ENCODE results near the gene R3HDM4.

Gene R3HDM4

DNA sequence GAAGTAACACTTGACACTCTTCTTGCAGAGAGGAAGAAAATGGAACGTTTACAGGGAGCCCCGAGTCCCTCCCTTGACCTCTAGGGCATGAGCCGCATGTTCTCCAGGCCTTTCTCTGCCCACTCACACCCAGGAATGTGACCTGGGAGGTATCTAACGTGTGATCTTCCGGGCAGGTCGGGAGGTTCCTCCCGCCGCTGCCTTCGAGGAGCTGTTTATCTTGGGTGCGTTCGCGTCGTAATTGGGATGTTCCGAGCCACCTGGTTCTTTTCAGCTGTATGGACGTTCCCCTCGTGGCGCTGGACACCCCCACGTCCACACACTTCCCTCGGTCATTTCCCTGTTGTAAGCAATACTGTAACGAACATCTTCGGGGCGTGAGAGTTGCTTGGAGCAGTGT is 26.4 kb upstream of the R3HDM4 start:
- peaks cover 8% of the 10 kb centered on the region for H3K79me1 ChIP-seq (ENCODE audit: low read length)
- H3K27ac ChIP-seq (ENCODE audit: low read depth, low read length): no peak overlapping the region
- no peak overlapping the region for H3K4me3 ChIP-seq (ENCODE audit: low read length)
- H2BK5ac ChIP-seq (ENCODE audit: low read length): no peak overlapping the region
- no CpG with 5 or more reads among the region's 22 CpGs for WGBS (ENCODE audit: extremely low coverage, insufficient coverage, low lambda C conversion rate)
- no peaks in the 10 kb centered on the region for H3K4me1 ChIP-seq (ENCODE audit: control insufficient read depth, low read depth, low read length)
- no peak overlapping the region for H3K9ac ChIP-seq (ENCODE audit: low read length)
- H4K8ac ChIP-seq (ENCODE audit: low read depth, low read length): no peak overlapping the region
- no peaks in the 10 kb centered on the region for H3K27me3 ChIP-seq (ENCODE audit: insufficient read depth, low read length, poor library complexity)
- no peak overlapping the region for H4K5ac ChIP-seq (ENCODE audit: low read length)
- H3K4me2 ChIP-seq (ENCODE audit: low read length): no peak overlapping the region
- H2AK5ac ChIP-seq (ENCODE audit: low read length): no peak overlapping the region
- DNase-seq: no peak
- H3K4ac ChIP-seq (ENCODE audit: low read depth, low read length): no peak overlapping the region
- H3K79me2 ChIP-seq (ENCODE audit: control insufficient read depth, insufficient read depth, low read length): peaks cover 65% of the 10 kb centered on the region
- H2BK15ac ChIP-seq (replicated peaks; ENCODE audit: low read depth): no peak overlapping the region
- H3K23ac ChIP-seq (ENCODE audit: low read length): no peak overlapping the region
- peaks cover 13% of the 10 kb centered on the region for H3K36me3 ChIP-seq (ENCODE audit: control insufficient read depth, insufficient read depth, low read length)
- H3K18ac ChIP-seq (ENCODE audit: low read length): no peak overlapping the region
- H3K56ac ChIP-seq (ENCODE audit: low read length): no peak overlapping the region
- H2BK120ac ChIP-seq (ENCODE audit: low read depth, low read length): no peak overlapping the region

GRCh38 chr19:938233-938923 is 25.4 kb upstream of the R3HDM4 start:
- no peak overlapping the region for H3K23ac ChIP-seq (ENCODE audit: low read length)
- peaks cover 67% of the 10 kb centered on the region for H3K79me2 ChIP-seq (ENCODE audit: control insufficient read depth, insufficient read depth, low read length)
- no peaks in the 10 kb centered on the region for H3K4me1 ChIP-seq (ENCODE audit: control insufficient read depth, low read depth, low read length)
- no peak overlapping the region for H3K4ac ChIP-seq (ENCODE audit: low read depth, low read length)
- no peak overlapping the region for H3K18ac ChIP-seq (ENCODE audit: low read length)
- no peak overlapping the region for H3K4me3 ChIP-seq (ENCODE audit: low read length)
- peaks cover 11% of the 10 kb centered on the region for H3K36me3 ChIP-seq (ENCODE audit: control insufficient read depth, insufficient read depth, low read length)
- no peak overlapping the region for H2BK120ac ChIP-seq (ENCODE audit: low read depth, low read length)
- H2AK5ac ChIP-seq (ENCODE audit: low read length): no peak overlapping the region
- H3K4me2 ChIP-seq (ENCODE audit: low read length): no peak overlapping the region
- WGBS (ENCODE audit: extremely low coverage, insufficient coverage, low lambda C conversion rate): no CpG with 5 or more reads among the region's 23 CpGs
- H3K79me1 ChIP-seq (ENCODE audit: low read length): peaks cover 8% of the 10 kb centered on the region
- H3K9ac ChIP-seq (ENCODE audit: low read length): no peak overlapping the region
- no peak overlapping the region for H4K5ac ChIP-seq (ENCODE audit: low read length)
- H2BK5ac ChIP-seq (ENCODE audit: low read length): no peak overlapping the region
- H3K56ac ChIP-seq (ENCODE audit: low read length): no peak overlapping the region
- DNase-seq: no peak
- H3K27ac ChIP-seq (ENCODE audit: low read depth, low read length): no peak overlapping the region
- H4K8ac ChIP-seq (ENCODE audit: low read depth, low read length): no peak overlapping the region
- H2BK15ac ChIP-seq (replicated peaks; ENCODE audit: low read depth): no peak overlapping the region
- no peaks in the 10 kb centered on the region for H3K27me3 ChIP-seq (ENCODE audit: insufficient read depth, low read length, poor library complexity)

DNA sequence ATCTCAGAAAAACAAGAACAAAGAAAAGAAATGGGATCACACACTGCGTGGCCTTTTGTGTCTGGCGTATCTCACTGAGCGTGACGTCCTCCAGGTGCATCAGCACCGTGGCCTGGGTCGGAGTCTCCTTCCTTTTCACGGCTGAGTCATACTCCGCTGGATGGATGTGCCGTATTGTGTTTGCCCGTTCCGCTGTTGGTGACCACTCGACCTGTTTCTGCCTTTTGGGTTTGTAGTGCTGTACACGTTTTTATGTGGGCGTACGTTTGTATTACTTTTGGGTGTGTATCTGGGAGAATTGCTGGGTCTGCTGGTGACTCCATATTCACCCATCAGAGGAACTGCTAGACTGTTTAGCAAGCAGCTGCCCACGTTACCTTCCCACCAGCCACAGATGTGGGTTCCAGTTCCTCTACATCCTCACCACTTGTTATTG is 24.3 kb upstream of the R3HDM4 start:
- no peak overlapping the region for H3K4me3 ChIP-seq (ENCODE audit: low read length)
- H3K79me1 ChIP-seq (ENCODE audit: low read length): peaks cover 9% of the 10 kb centered on the region
- no peak overlapping the region for H4K8ac ChIP-seq (ENCODE audit: low read depth, low read length)
- no peak overlapping the region for H2BK120ac ChIP-seq (ENCODE audit: low read depth, low read length)
- no peak overlapping the region for H3K56ac ChIP-seq (ENCODE audit: low read length)
- no peak for DNase-seq
- no peak overlapping the region for H2BK5ac ChIP-seq (ENCODE audit: low read length)
- H3K4me1 ChIP-seq (ENCODE audit: control insufficient read depth, low read depth, low read length): no peaks in the 10 kb centered on the region
- no CpG with 5 or more reads among the region's 16 CpGs for WGBS (ENCODE audit: extremely low coverage, insufficient coverage, low lambda C conversion rate)
- H3K9ac ChIP-seq (ENCODE audit: low read length): no peak overlapping the region
- peaks cover 75% of the 10 kb centered on the region for H3K79me2 ChIP-seq (ENCODE audit: control insufficient read depth, insufficient read depth, low read length)
- H3K4ac ChIP-seq (ENCODE audit: low read depth, low read length): no peak overlapping the region
- H3K4me2 ChIP-seq (ENCODE audit: low read length): no peak overlapping the region
- no peak overlapping the region for H2AK5ac ChIP-seq (ENCODE audit: low read length)
- no peak overlapping the region for H4K5ac ChIP-seq (ENCODE audit: low read length)
- H3K36me3 ChIP-seq (ENCODE audit: control insufficient read depth, insufficient read depth, low read length): peaks cover 9% of the 10 kb centered on the region
- no peak overlapping the region for H3K23ac ChIP-seq (ENCODE audit: low read length)
- H3K27me3 ChIP-seq (ENCODE audit: insufficient read depth, low read length, poor library complexity): no peaks in the 10 kb centered on the region
- H3K18ac ChIP-seq (ENCODE audit: low read length): no peak overlapping the region
- H2BK15ac ChIP-seq (replicated peaks; ENCODE audit: low read depth): no peak overlapping the region
- no peak overlapping the region for H3K27ac ChIP-seq (ENCODE audit: low read depth, low read length)

DNA sequence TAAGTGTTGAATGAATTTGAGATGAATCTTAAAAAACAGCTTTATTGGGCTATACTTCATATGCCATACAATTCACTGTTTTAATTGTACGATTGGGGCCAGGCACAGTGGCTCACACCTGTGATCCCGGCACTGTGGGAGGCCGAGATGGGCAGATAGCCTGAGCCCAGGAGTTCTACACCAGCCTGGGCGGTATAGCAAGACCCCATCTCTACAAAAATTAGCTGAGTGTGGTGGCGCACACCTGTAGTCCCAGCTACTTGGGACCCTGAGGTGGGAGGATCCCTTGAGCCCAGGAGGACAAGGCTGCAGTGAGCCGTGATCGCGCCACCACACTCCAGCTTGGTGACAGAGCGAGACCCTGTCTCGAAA is 23.1 kb upstream of the R3HDM4 start:
- H4K8ac ChIP-seq (ENCODE audit: low read depth, low read length): no peak overlapping the region

GRCh38 chr19:934865-935479 is 22.0 kb upstream of the R3HDM4 start:
- Histone ChIP-seq H2AK5ac (ENCODE audit: low read length) (no peak overlapping the region), H3K56ac (ENCODE audit: low read length) (no peak overlapping the region), H3K4me3 (ENCODE audit: low read length) (no peak overlapping the region), H3K18ac (ENCODE audit: low read length) (no peak overlapping the region), H2BK15ac (replicated peaks; ENCODE audit: low read depth) (no peak overlapping the region), H2BK120ac (ENCODE audit: low read depth, low read length) (no peak overlapping the region), H3K4me1 (ENCODE audit: control insufficient read depth, low read depth, low read length) (no peaks in the 10 kb centered on the region), H4K8ac (ENCODE audit: low read depth, low read length) (no peak overlapping the region), H3K79me1 (ENCODE audit: low read length) (peaks cover 10% of the 10 kb centered on the region), H3K36me3 (ENCODE audit: control insufficient read depth, insufficient read depth, low read length) (peaks cover 9% of the 10 kb centered on the region), H3K9ac (ENCODE audit: low read length) (no peak overlapping the region), H3K27ac (ENCODE audit: low read depth, low read length) (no peak overlapping the region), H3K4me2 (ENCODE audit: low read length) (no peak overlapping the region), H3K4ac (ENCODE audit: low read depth, low read length) (no peak overlapping the region), H3K79me2 (ENCODE audit: control insufficient read depth, insufficient read depth, low read length) (peaks cover 67% of the 10 kb centered on the region), H3K23ac (ENCODE audit: low read length) (no peak overlapping the region), H4K5ac (ENCODE audit: low read length) (no peak overlapping the region), H2BK5ac (ENCODE audit: low read length) (no peak overlapping the region), H3K27me3 (ENCODE audit: insufficient read depth, low read length, poor library complexity) (no peaks in the 10 kb centered on the region)
- no peak for DNase-seq
- WGBS (ENCODE audit: extremely low coverage, insufficient coverage, low lambda C conversion rate): no CpG with 5 or more reads among the region's 31 CpGs

More for the DNA sequence above, 23.1 kb upstream of the R3HDM4 start:
- Histone ChIP-seq H3K79me2 (ENCODE audit: control insufficient read depth, insufficient read depth, low read length) (peaks cover 75% of the 10 kb centered on the region), H3K56ac (ENCODE audit: low read length) (no peak overlapping the region), H3K79me1 (ENCODE audit: low read length) (peaks cover 10% of the 10 kb centered on the region), H2BK5ac (ENCODE audit: low read length) (no peak overlapping the region), H3K27me3 (ENCODE audit: insufficient read depth, low read length, poor library complexity) (no peaks in the 10 kb centered on the region), H3K4ac (ENCODE audit: low read depth, low read length) (no peak overlapping the region), H3K27ac (ENCODE audit: low read depth, low read length) (no peak overlapping the region), H2AK5ac (ENCODE audit: low read length) (no peak overlapping the region), H4K5ac (ENCODE audit: low read length) (no peak overlapping the region), H3K4me1 (ENCODE audit: control insufficient read depth, low read depth, low read length) (no peaks in the 10 kb centered on the region), H3K23ac (ENCODE audit: low read length) (no peak overlapping the region), H3K9ac (ENCODE audit: low read length) (no peak overlapping the region), H3K36me3 (ENCODE audit: control insufficient read depth, insufficient read depth, low read length) (peaks cover 9% of the 10 kb centered on the region), H3K18ac (ENCODE audit: low read length) (no peak overlapping the region), H3K4me2 (ENCODE audit: low read length) (no peak overlapping the region), H3K4me3 (ENCODE audit: low read length) (no peak overlapping the region), H2BK120ac (ENCODE audit: low read depth, low read length) (no peak overlapping the region), H2BK15ac (replicated peaks; ENCODE audit: low read depth) (no peak overlapping the region)
- no peak for DNase-seq
- no CpG with 5 or more reads among the region's 10 CpGs for WGBS (ENCODE audit: extremely low coverage, insufficient coverage, low lambda C conversion rate)
